PC-9 (cell line): ENCODE measurements around the gene MMP21. TPM values are rescaled to one million over a fixed set of nuclear protein-coding genes. Genes with fewer than 3 reads are reported as not detected.

Experiments used
- BruUV-seq: library from RNA; stranded (reverse); fragments of 400-500 nt; replicated peaks from 2 replicates; lab custom pipeline; 2021; lab: Mats Ljungman, UMichigan
- CTCF ChIA-PET: fragments of 300-600 bp; sonication (Branson Sonifier 250); formaldehyde crosslinking; loops from one replicate; lab custom pipeline; 2022; ENCODE audit warnings: antibody characterized with exemption; lab: Charles Lee
- POLR2A ChIA-PET: fragments of 300-600 bp; sonication (Branson Sonifier 250); formaldehyde crosslinking; loops from one replicate; lab custom pipeline; 2022; ENCODE audit warnings: antibody characterized with exemption; ENCODE audit not compliant: unreplicated experiment; lab: Charles Lee
- DNase-seq, 2 experiments: peaks; one replicate each; pipeline versions ENCODE4 v3.0.0 to v3.0.0-alpha.2; 2015 to 2022; ENCODE audit warnings: mixed read lengths in 1 of 2
- H2AFZ ChIP-seq: fragments of 200-600 bp; sonication (generic); 2 replicates; pipeline ENCODE4 v1.8.1; 2017; ENCODE audit warnings: antibody characterized with exemption
- H3F3A ChIP-seq: fragments of 200-600 bp; sonication (generic); 2 replicates; pipeline ENCODE4 v1.8.1; 2017; ENCODE audit warnings: antibody characterized with exemption, mild to moderate bottlenecking, low read depth; ENCODE audit not compliant: insufficient read depth
- H3K27ac ChIP-seq: fragments of 200-600 bp; sonication (generic); 2 replicates; pipeline ENCODE4 v1.6.1; 2016; ENCODE audit warnings: mixed run types
- H3K27me3 ChIP-seq: fragments of 200-600 bp; sonication (generic); 2 replicates; pipeline ENCODE4 v1.6.1; 2016; ENCODE audit warnings: low read depth, mixed run types; ENCODE audit not compliant: insufficient read depth
- H3K36me3 ChIP-seq: fragments of 200-600 bp; sonication (generic); 2 replicates; pipeline ENCODE4 v1.6.1; 2016; ENCODE audit warnings: low read depth, mixed run types
- H3K4me1 ChIP-seq: fragments of 200-600 bp; sonication (generic); replicated peaks from 2 replicates; pipeline ENCODE4 v1.6.1; 2016; ENCODE audit warnings: mixed run types; ENCODE audit not compliant: insufficient read depth
- H3K4me2 ChIP-seq: fragments of 200-600 bp; sonication (generic); 2 replicates; pipeline ENCODE4 v1.6.1; 2017; ENCODE audit warnings: mixed run types
- H3K4me3 ChIP-seq: fragments of 200-600 bp; sonication (generic); 2 replicates; pipeline ENCODE4 v1.6.1; 2016; ENCODE audit warnings: mixed run types
- H3K79me2 ChIP-seq: fragments of 200-600 bp; sonication (generic); 2 replicates; pipeline ENCODE4 v1.6.1; 2017; ENCODE audit warnings: low read depth, mixed run types
- H3K9me2 ChIP-seq: fragments of 200-600 bp; sonication (generic); 2 replicates; pipeline ENCODE4 v1.8.1; 2017; ENCODE audit warnings: mild to moderate bottlenecking; ENCODE audit not compliant: insufficient read depth
- H3K9me3 ChIP-seq: fragments of 200-600 bp; sonication (generic); 2 replicates; pipeline ENCODE4 v1.8.1; 2016; ENCODE audit warnings: low read depth; ENCODE audit not compliant: insufficient read depth
- H4K20me1 ChIP-seq: fragments of 200-600 bp; sonication (generic); 2 replicates; pipeline ENCODE4 v1.8.1; 2017; ENCODE audit not compliant: insufficient read depth
- CTCF ChIP-seq: fragments of 200-600 bp; sonication (generic); conservative IDR thresholded peaks from 2 replicates; pipeline ENCODE4 v1.6.1; 2017; ENCODE audit warnings: mixed run types, antibody characterized with exemption, mild to moderate bottlenecking, moderate library complexity
- EZH2 ChIP-seq: fragments of 200-600 bp; sonication (generic); IDR thresholded peaks from 2 replicates; pipeline ENCODE4 v1.8.0; 2017; ENCODE audit warnings: antibody characterized with exemption, low read depth
- intact Hi-C: fragments of 100-400 bp; cut with micrococcal nuclease; formaldehyde crosslinking; loops from one replicate; pipeline ENCODE4 v1.10.0; 2022; ENCODE audit not compliant: unreplicated experiment
- total RNA-seq: library from RNA; stranded (reverse); gene quantifications from 2 replicates; pipeline ENCODE4 v1.2.3, GENCODE V29; 2021

MMP21 gene
- total RNA-seq, 1 experiment from 2014 or later: not detected

DNA sequence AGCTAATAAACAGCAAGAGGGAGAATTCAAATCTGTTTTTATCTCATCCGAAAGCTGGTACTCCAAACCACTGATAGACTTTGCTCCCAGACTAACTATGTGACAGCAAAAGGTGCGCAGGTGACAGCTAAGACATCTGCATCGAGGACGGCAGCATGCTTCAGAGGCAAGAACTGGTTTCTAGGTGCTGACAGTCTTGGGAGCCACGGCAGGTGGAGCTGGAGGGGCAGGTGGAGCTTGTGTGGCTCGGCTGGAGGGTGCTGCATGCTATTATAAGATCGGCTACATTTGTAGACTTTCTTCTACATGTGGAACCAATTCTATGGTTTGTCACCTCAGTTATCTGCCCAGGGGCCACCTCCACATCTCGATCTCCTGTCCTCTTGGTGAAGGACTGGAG is 21.8 kb upstream of the MMP21 start:
- no peak overlapping the region for H3K4me2 ChIP-seq
- no peak for DNase-seq
- intact Hi-C loops: no loop called here
- no TSS peak for BruUV-seq
- no peaks in the 10 kb centered on the region for H3K9me2 ChIP-seq
- no peaks in the 10 kb centered on the region for H3K27me3 ChIP-seq
- ChIA-PET POLR2A (interaction anchor here (0.5 to 0.6 kb wide), 2 partner anchors 13 to 750 kb away, joined by 7 to 36 read pairs; no protein-coding TSS in a partner anchor), CTCF (interaction anchor here (0.6 kb wide), 1 partner anchor 22 kb away, joined by 3 read pairs; no protein-coding TSS in a partner anchor)
- no peaks in the 10 kb centered on the region for H4K20me1 ChIP-seq
- H3K36me3 ChIP-seq: 0 out of 2 replicates have a peak, but pooled peaks cover 3% of the 10 kb centered on the region
- H3K4me3 ChIP-seq: no peak overlapping the region
- no peaks in the 10 kb centered on the region for H3F3A ChIP-seq
- no peaks in the 10 kb centered on the region for H3K9me3 ChIP-seq
- H3K79me2 ChIP-seq: no peaks in the 10 kb centered on the region
- H3K27ac ChIP-seq: no peak overlapping the region
- no peaks in the 10 kb centered on the region for H3K4me1 ChIP-seq
- TF ChIP-seq EZH2: no peak
- TF ChIP-seq CTCF: no peak
- H2AFZ ChIP-seq: no peak overlapping the region

GRCh38 chr10:125795637-125796190 is 20.1 kb upstream of the MMP21 start:
- TF ChIP-seq EZH2: no peak
- TF ChIP-seq CTCF: no peak
- no peak overlapping the region for H3K4me3 ChIP-seq
- no peaks in the 10 kb centered on the region for H3K9me2 ChIP-seq
- H3K9me3 ChIP-seq: no peaks in the 10 kb centered on the region
- no peaks in the 10 kb centered on the region for H3K79me2 ChIP-seq
- DNase-seq: no peak
- H4K20me1 ChIP-seq: no peaks in the 10 kb centered on the region
- H3K4me2 ChIP-seq: no peak overlapping the region
- BruUV-seq: no TSS peak
- no peaks in the 10 kb centered on the region for H3F3A ChIP-seq
- H3K27me3 ChIP-seq: no peaks in the 10 kb centered on the region
- H2AFZ ChIP-seq: no peak overlapping the region
- ChIA-PET CTCF (no interaction called here), POLR2A (no interaction called here)
- 0 out of 2 replicates have a peak, but pooled peaks cover 3% of the 10 kb centered on the region for H3K36me3 ChIP-seq
- intact Hi-C loops: no loop called here
- H3K27ac ChIP-seq: no peak overlapping the region
- no peaks in the 10 kb centered on the region for H3K4me1 ChIP-seq

DNA sequence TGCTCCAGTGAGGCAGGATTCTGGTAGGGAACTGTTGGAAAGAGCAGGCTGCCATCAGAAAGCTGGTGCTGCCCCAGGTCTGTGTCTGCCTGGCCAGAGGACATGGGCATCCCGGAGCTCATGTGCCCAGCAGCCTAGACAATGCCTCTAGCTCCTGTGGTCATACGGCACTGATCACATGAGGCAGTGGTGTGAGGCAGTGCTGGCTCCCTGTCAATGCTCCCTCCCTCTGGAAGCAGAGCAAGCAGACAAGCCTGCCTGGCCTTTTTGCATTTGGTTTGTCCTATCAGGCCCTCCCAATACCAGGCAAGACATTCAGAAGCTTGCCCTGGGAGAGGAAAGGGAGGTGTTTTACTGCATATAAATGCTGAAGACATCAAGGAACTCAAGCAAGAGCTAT is 19.5 kb upstream of the MMP21 start:
- no peak overlapping the region for H3K4me2 ChIP-seq
- no peaks in the 10 kb centered on the region for H3K27me3 ChIP-seq
- no TSS peak for BruUV-seq
- TF ChIP-seq CTCF: no peak
- no peak for TF ChIP-seq EZH2
- H3K79me2 ChIP-seq: no peaks in the 10 kb centered on the region
- no peaks in the 10 kb centered on the region for H3K9me3 ChIP-seq
- H2AFZ ChIP-seq: no peak overlapping the region
- 0 out of 2 replicates have a peak, but pooled peaks cover 3% of the 10 kb centered on the region for H3K36me3 ChIP-seq
- intact Hi-C loops: no loop called here
- no peak for DNase-seq
- POLR2A ChIA-PET: no interaction called here
- CTCF ChIA-PET: no interaction called here
- no peaks in the 10 kb centered on the region for H3K4me1 ChIP-seq
- no peaks in the 10 kb centered on the region for H3F3A ChIP-seq
- H4K20me1 ChIP-seq: no peaks in the 10 kb centered on the region
- no peak overlapping the region for H3K4me3 ChIP-seq
- H3K27ac ChIP-seq: no peak overlapping the region
- no peaks in the 10 kb centered on the region for H3K9me2 ChIP-seq
